Measurements from ENCODE around the gene SLC2A14.
"Not testable (repeated sequence)": the region's sequence is repeated elsewhere in the genome, so short reads cannot be mapped to it uniquely, and the experiment has no call there.

GRCh38 chr12:7880952-7881735 is 8.4 kb upstream of the SLC2A14 start:
- TF ChIP-seq CTCF (IDR thresholded peaks at IDR 0.05); ZFX (IDR thresholded peaks at IDR 0.05; ENCODE audit: borderline replicate concordance): not testable (repeated sequence)

Measured in 22Rv1 (cell line).